ENCODE measurements around the gene LARGE2.

DNA sequence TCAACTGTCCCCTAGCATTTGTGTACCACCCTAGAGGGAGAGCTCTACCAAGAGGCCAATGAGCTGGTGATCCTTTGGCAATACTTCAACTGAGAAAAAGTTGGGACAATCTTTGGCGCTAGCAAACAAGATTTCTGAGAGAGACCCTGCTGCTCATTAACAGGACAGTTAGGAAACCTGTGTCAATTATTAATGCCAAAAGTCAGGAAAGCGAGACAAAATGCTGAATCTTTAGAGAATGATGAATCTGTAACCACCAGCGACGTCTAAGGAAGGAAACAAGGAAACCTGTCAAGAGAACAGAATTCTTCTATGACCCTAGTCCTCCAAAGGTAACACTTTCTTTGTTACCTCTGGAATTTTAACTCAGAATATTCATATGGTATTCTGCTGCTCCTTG lies 19.9 kb downstream of the LARGE2 start:
- TF ChIP-seq, protein P1, sequence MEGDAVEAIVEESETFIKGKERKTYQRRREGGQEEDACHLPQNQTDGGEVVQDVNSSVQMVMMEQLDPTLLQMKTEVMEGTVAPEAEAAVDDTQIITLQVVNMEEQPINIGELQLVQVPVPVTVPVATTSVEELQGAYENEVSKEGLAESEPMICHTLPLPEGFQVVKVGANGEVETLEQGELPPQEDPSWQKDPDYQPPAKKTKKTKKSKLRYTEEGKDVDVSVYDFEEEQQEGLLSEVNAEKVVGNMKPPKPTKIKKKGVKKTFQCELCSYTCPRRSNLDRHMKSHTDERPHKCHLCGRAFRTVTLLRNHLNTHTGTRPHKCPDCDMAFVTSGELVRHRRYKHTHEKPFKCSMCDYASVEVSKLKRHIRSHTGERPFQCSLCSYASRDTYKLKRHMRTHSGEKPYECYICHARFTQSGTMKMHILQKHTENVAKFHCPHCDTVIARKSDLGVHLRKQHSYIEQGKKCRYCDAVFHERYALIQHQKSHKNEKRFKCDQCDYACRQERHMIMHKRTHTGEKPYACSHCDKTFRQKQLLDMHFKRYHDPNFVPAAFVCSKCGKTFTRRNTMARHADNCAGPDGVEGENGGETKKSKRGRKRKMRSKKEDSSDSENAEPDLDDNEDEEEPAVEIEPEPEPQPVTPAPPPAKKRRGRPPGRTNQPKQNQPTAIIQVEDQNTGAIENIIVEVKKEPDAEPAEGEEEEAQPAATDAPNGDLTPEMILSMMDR (optimal IDR thresholded peaks at IDR 0.05 in 1 of 3, IDR thresholded peaks at IDR 0.05 in 1 of 3, conservative IDR thresholded peaks at IDR 0.05 in 1 of 3; ENCODE audit: extremely low read depth in 1 of 3, insufficient read depth in 2 of 3, low read length in 3 of 3), result no peak
- TF ChIP-seq EZH2 (IDR thresholded peaks at IDR 0.05; ENCODE audit: low read length), result no peak

Data from keratinocyte (primary cell).